ENCODE results near the gene PTK7. TPM values are rescaled to one million over a fixed set of nuclear protein-coding genes. Genes with fewer than 3 reads are reported as not detected.

Gene PTK7
- total RNA-seq, 1 experiment from 2014 or later = 106 TPM

DNA sequence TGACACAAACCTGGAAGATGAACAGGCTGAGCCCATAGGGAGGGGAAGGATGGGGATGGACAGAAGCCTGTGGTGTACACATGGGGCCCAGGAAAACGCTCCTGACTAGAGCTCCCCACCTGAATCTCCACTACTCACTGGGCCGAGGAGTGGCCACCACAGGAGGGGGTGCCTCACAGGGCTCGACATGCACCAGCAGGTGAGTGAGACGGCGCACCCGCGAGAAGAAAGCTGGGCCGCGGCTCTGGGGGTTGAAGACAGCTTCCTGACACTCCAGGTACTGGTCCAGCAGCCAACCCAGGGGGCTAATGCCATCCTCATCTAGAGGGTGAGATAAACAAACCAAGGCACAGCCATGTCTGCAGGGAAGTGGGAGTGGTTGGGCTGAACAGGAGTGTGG is 32.8 kb upstream of the PTK7 start:
- Histone ChIP-seq H3K4me1 (replicated peaks; ENCODE audit: insufficient read depth) (no peaks in the 10 kb centered on the region), H3K4me2 (no peak overlapping the region), H3K27ac (no peak overlapping the region), H4K20me1 (ENCODE audit: insufficient read depth) (no peaks in the 10 kb centered on the region), H3K4me3 (no peak overlapping the region), H3K9me3 (ENCODE audit: insufficient read depth, low read depth) (no peaks in the 10 kb centered on the region), H3F3A (ENCODE audit: insufficient read depth, low read depth) (no peaks in the 10 kb centered on the region; the same call in 1 of the 2 replicates), H3K36me3 (ENCODE audit: low read depth) (no peaks in the 10 kb centered on the region), H3K9me2 (ENCODE audit: insufficient read depth) (no peaks in the 10 kb centered on the region), H3K27me3 (ENCODE audit: insufficient read depth, low read depth) (no peaks in the 10 kb centered on the region), H2AFZ (no peak overlapping the region), H3K79me2 (ENCODE audit: low read depth) (no peaks in the 10 kb centered on the region)
- TF ChIP-seq, protein P1, sequence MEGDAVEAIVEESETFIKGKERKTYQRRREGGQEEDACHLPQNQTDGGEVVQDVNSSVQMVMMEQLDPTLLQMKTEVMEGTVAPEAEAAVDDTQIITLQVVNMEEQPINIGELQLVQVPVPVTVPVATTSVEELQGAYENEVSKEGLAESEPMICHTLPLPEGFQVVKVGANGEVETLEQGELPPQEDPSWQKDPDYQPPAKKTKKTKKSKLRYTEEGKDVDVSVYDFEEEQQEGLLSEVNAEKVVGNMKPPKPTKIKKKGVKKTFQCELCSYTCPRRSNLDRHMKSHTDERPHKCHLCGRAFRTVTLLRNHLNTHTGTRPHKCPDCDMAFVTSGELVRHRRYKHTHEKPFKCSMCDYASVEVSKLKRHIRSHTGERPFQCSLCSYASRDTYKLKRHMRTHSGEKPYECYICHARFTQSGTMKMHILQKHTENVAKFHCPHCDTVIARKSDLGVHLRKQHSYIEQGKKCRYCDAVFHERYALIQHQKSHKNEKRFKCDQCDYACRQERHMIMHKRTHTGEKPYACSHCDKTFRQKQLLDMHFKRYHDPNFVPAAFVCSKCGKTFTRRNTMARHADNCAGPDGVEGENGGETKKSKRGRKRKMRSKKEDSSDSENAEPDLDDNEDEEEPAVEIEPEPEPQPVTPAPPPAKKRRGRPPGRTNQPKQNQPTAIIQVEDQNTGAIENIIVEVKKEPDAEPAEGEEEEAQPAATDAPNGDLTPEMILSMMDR (conservative IDR thresholded peaks at IDR 0.05) = no peak
- TF ChIP-seq EZH2 (IDR thresholded peaks at IDR 0.05; ENCODE audit: low read depth) = no peak
- BruUV-seq (replicated peaks) = no TSS peak
- ChIA-PET POLR2A (ENCODE audit: unreplicated experiment) (no interaction called here), CTCF (no interaction called here)
- no peak for DNase-seq
- intact Hi-C loops (cut with micrococcal nuclease; ENCODE audit: unreplicated experiment) = no loop called here

GRCh38 chr6:43045371-43045930 is 30.7 kb upstream of the PTK7 start:
- no peaks in the 10 kb centered on the region for H4K20me1 ChIP-seq (ENCODE audit: insufficient read depth)
- TF ChIP-seq, protein P1 (conservative IDR thresholded peaks at IDR 0.05) = no peak
- ChIA-PET POLR2A (ENCODE audit: unreplicated experiment) (no interaction called here), CTCF (no interaction called here)
- H3K4me2 ChIP-seq = no peak overlapping the region
- H3K4me1 ChIP-seq (replicated peaks; ENCODE audit: insufficient read depth) = no peaks in the 10 kb centered on the region
- peaks cover 3% of the 10 kb centered on the region; the same call in 1 of the 2 replicates for H3K36me3 ChIP-seq (ENCODE audit: low read depth)
- H3K9me3 ChIP-seq (ENCODE audit: insufficient read depth, low read depth) = no peaks in the 10 kb centered on the region
- H3K4me3 ChIP-seq = no peak overlapping the region
- no peaks in the 10 kb centered on the region for H3K9me2 ChIP-seq (ENCODE audit: insufficient read depth)
- no TSS peak for BruUV-seq (replicated peaks)
- H3F3A ChIP-seq (ENCODE audit: insufficient read depth, low read depth) = no peaks in the 10 kb centered on the region; the same call in 1 of the 2 replicates
- H3K27ac ChIP-seq = no peak overlapping the region
- no peaks in the 10 kb centered on the region for H3K27me3 ChIP-seq (ENCODE audit: insufficient read depth, low read depth)
- DNase-seq = no peak
- H3K79me2 ChIP-seq (ENCODE audit: low read depth) = no peaks in the 10 kb centered on the region
- H2AFZ ChIP-seq = no peak overlapping the region
- intact Hi-C loops (cut with micrococcal nuclease; ENCODE audit: unreplicated experiment) = no loop called here

DNA sequence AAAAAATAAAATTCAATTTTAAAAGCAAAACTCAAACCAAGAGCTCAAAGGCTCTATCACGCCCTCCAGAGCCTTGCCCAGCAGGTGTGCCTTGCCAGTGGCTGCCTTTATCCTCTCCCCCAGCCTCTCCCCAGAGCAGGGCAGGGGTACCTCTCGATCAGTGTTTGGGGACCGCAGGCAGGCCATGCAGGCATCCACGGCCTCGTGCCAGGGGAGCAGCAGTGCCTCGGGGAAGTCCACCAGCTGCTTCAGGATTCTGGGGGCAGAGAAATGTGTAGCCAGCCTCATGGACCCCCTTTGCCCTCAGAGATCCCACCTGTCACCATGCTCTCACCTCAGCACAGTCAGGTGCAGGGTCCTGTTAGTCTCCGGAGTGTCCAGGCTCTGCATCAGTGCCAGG is 28.1 kb upstream of the PTK7 start:
- intact Hi-C loops (cut with micrococcal nuclease; ENCODE audit: unreplicated experiment) = no loop called here
- Histone ChIP-seq H4K20me1 (ENCODE audit: insufficient read depth) (no peaks in the 10 kb centered on the region), H3K4me1 (replicated peaks; ENCODE audit: insufficient read depth) (peaks cover 5% of the 10 kb centered on the region; the same call in 1 of the 2 replicates), H2AFZ (no peak overlapping the region), H3K27me3 (ENCODE audit: insufficient read depth, low read depth) (no peaks in the 10 kb centered on the region), H3F3A (ENCODE audit: insufficient read depth, low read depth) (no peaks in the 10 kb centered on the region), H3K9me2 (ENCODE audit: insufficient read depth) (no peaks in the 10 kb centered on the region), H3K9me3 (ENCODE audit: insufficient read depth, low read depth) (no peaks in the 10 kb centered on the region), H3K36me3 (ENCODE audit: low read depth) (peaks cover 3% of the 10 kb centered on the region; the same call in 1 of the 2 replicates), H3K79me2 (ENCODE audit: low read depth) (peaks cover 16% of the 10 kb centered on the region), H3K4me2 (no peak overlapping the region), H3K4me3 (no peak overlapping the region), H3K27ac (no peak overlapping the region)
- BruUV-seq (replicated peaks) = no TSS peak
- ChIA-PET POLR2A (ENCODE audit: unreplicated experiment) (no interaction called here), CTCF (no interaction called here)
- no peak for TF ChIP-seq EZH2 (IDR thresholded peaks at IDR 0.05; ENCODE audit: low read depth)
- TF ChIP-seq, protein P1 (conservative IDR thresholded peaks at IDR 0.05) = no peak
- no peak for DNase-seq

All from PC-9 (cell line).